ENCODE results near the gene HSD17B11. TPM values are rescaled to one million over a fixed set of nuclear protein-coding genes. Genes with fewer than 3 reads are reported as not detected.
"Not testable (repeated sequence)": the region's sequence is repeated elsewhere in the genome, so short reads cannot be mapped to it uniquely, and the experiment has no call there.

Gene HSD17B11
- total RNA-seq, 4 donors from 2014 or later, result 4.2 to 41.8 (median 13.7) TPM

GRCh38 chr4:87420276-87420830 lies 29.4 kb upstream of the HSD17B11 start:
- peaks cover 5 to 47% (median 18%) of the 10 kb centered on the region in 3 donors for H3K4me1 ChIP-seq
- WGBS, 2 donors, result 82% methylated on average over 4 of the region's 4 CpGs
- no peak overlapping the region for H3K27ac ChIP-seq
- TF ChIP-seq POLR2A (IDR thresholded peaks at IDR 0.05), result no peak
- no peaks in the 10 kb centered on the region for H3K36me3 ChIP-seq
- no peak overlapping the region for H3K4me3 ChIP-seq
- no peaks in the 10 kb centered on the region for H3K9me3 ChIP-seq
- intact Hi-C loops (cut with DNase I), result no loop called here
- no peaks in the 10 kb centered on the region for H3K27me3 ChIP-seq
- no peak for DNase-seq

- WGBS, 2 donors, result 27 to 31% methylated on average over 5 of the region's 5 CpGs
- peaks cover 5 to 42% (median 15%) of the 10 kb centered on the region in 3 donors for H3K4me1 ChIP-seq
- TF ChIP-seq CTCF (IDR thresholded peaks at IDR 0.05) (no peak), POLR2A (IDR thresholded peaks at IDR 0.05) (no peak)
- no peaks in the 10 kb centered on the region for H3K27me3 ChIP-seq
- no peaks in the 10 kb centered on the region for H3K36me3 ChIP-seq
- H3K9me3 ChIP-seq, result no peaks in the 10 kb centered on the region
- H3K4me3 ChIP-seq, result no peak overlapping the region
- DNase-seq, result no peak
- intact Hi-C loops (cut with DNase I), result no loop called here
- no peak overlapping the region for H3K27ac ChIP-seq
These were observed 28.7 kb upstream of the HSD17B11 start for GRCh38 chr4:87419578-87420249.

GRCh38 chr4:87418410-87418809 lies 27.4 kb upstream of the HSD17B11 start:
- H3K27ac ChIP-seq; H3K27me3 ChIP-seq; H3K36me3 ChIP-seq; H3K4me3 ChIP-seq; DNase-seq; intact Hi-C loops (cut with DNase I); H3K9me3 ChIP-seq: not testable (repeated sequence)
- WGBS, 2 donors, result 90% methylated on average over 4 of the region's 4 CpGs
- peaks cover 5 to 29% (median 8%) of the 10 kb centered on the region in 3 donors for H3K4me1 ChIP-seq

- Histone ChIP-seq H3K27me3 (peaks cover 0 to 14% (median 0%) of the 10 kb centered on the region in 4 donors), H3K9me3 (no peaks in the 10 kb centered on the region), H3K4me1 (peaks cover 3 to 21% (median 8%) of the 10 kb centered on the region in 3 donors), H3K36me3 (no peaks in the 10 kb centered on the region), H3K27ac (no peak overlapping the region), H3K4me3 (no peak overlapping the region)
- no peak for DNase-seq
- intact Hi-C loops (cut with DNase I), result no loop called here
- TF ChIP-seq CTCF (IDR thresholded peaks at IDR 0.05) (no peak), POLR2A (IDR thresholded peaks at IDR 0.05) (no peak)
- WGBS, 2 donors, result 73 to 77% methylated on average over 3 of the region's 3 CpGs
These were observed 26.0 kb upstream of the HSD17B11 start for GRCh38 chr4:87416965-87417364.

- Histone ChIP-seq H3K9me3 (no peaks in the 10 kb centered on the region), H3K36me3 (no peaks in the 10 kb centered on the region), H3K4me1 (peaks cover 0 to 7% (median 0%) of the 10 kb centered on the region in 3 donors), H3K4me3 (no peak overlapping the region), H3K27ac (no peak overlapping the region), H3K27me3 (peaks cover 0 to 17% (median 0%) of the 10 kb centered on the region in 4 donors)
- intact Hi-C loops (cut with DNase I), result no loop called here
- TF ChIP-seq CTCF (IDR thresholded peaks at IDR 0.05) (no peak), POLR2A (IDR thresholded peaks at IDR 0.05) (no peak)
- no peak for DNase-seq
These were observed 23.8 kb upstream of the HSD17B11 start for GRCh38 chr4:87414816-87415215.

- no peaks in the 10 kb centered on the region for H3K9me3 ChIP-seq
- 64 to 92% methylated on average over 2 of the region's 2 CpGs for WGBS, 2 donors
- peaks cover 0 to 33% (median 0%) of the 10 kb centered on the region in 4 donors for H3K27me3 ChIP-seq
- TF ChIP-seq POLR2A (IDR thresholded peaks at IDR 0.05) (no peak), CTCF (IDR thresholded peaks at IDR 0.05) (no peak)
- intact Hi-C loops (cut with DNase I), result no loop called here
- DNase-seq, result no peak
- peaks cover 0 to 13% (median 0%) of the 10 kb centered on the region in 3 donors for H3K4me1 ChIP-seq
- H3K4me3 ChIP-seq, result no peak overlapping the region
- H3K36me3 ChIP-seq, result no peaks in the 10 kb centered on the region
- no peak overlapping the region for H3K27ac ChIP-seq
These were observed 19.7 kb upstream of the HSD17B11 start for GRCh38 chr4:87410679-87411078.

Measured in esophagus squamous epithelium (tissue), 5 donors.